Heart right ventricle (tissue), 16 donors: ENCODE data around the gene PPFIBP1. TPM values are rescaled to one million over a fixed set of nuclear protein-coding genes. Genes with fewer than 3 reads are reported as not detected.
"Not testable (repeated sequence)": the region's sequence is repeated elsewhere in the genome, so short reads cannot be mapped to it uniquely, and the experiment has no call there.

Experiments used
- ATAC-seq, 8 donors: fragments of 200-7000 bp; cut with Tn5 transposase; one replicate each; pipeline ENCODE4 v1.9.1; 2020; ENCODE audit warnings: mild to moderate bottlenecking in 8 of 8, moderate library complexity in 8 of 8, moderate number of reproducible peaks in 1 of 8
- DNase-seq, 2 donors: peaks; one replicate each; pipeline ENCODE4 v3.0.0-alpha.2; 2020
- H3K27ac ChIP-seq, 10 donors: fragments of 200-600 bp; sonication (generic) in 2 of 10; one replicate each; pipeline versions ENCODE4 v1.5.0 to v1.8.0; 2020 to 2022; ENCODE audit warnings: mild to moderate bottlenecking in 3 of 10
- H3K27me3 ChIP-seq, 7 donors: fragments of 200-600 bp; one replicate each; pipeline ENCODE4 v1.8.0; 2021 to 2022; ENCODE audit warnings: mild to moderate bottlenecking in 2 of 7
- H3K36me3 ChIP-seq, 9 donors: fragments of 200-600 bp; sonication (generic) in 1 of 9; one replicate each; pipeline versions ENCODE4 v1.5.0 to v1.8.0; 2020 to 2022; ENCODE audit warnings: mild to moderate bottlenecking in 2 of 9
- H3K4me1 ChIP-seq, 9 donors: fragments of 200-600 bp; sonication (generic) in 1 of 9; one replicate each; pipeline versions ENCODE4 v1.5.0 to v1.8.0; 2020 to 2022; ENCODE audit warnings: mild to moderate bottlenecking in 4 of 9
- H3K4me3 ChIP-seq, 10 donors: fragments of 200-600 bp; sonication (generic) in 2 of 10; one replicate each; pipeline versions ENCODE4 v1.5.0 to v1.8.0; 2020 to 2022; ENCODE audit warnings: mild to moderate bottlenecking in 7 of 10, moderate library complexity in 2 of 10
- H3K9me3 ChIP-seq, 11 donors: fragments of 200-600 bp in 10 of 11; sonication (generic) in 2 of 11; one replicate each; pipeline versions ENCODE4 v1.5.0 to v1.8.0; 2013 to 2022; ENCODE audit warnings: mild to moderate bottlenecking in 2 of 11, control low read depth in 1 of 11, moderate library complexity in 1 of 11
- WGBS, 2 donors: extraction: QIAGEN DNeasy Blood & Tissue Kit; methylation state at CpG; one replicate each; pipeline ENCODE4 v1.1.7; 2013; ENCODE audit warnings: inconsistent platforms in 1 of 2; 5-methylcytosine and 5-hydroxymethylcytosine counted together
- intact Hi-C, 10 donors: fragments of 100-400 bp; cut with DNase I; formaldehyde crosslinking; loops; one replicate each; pipeline versions ENCODE4 v1.11.1 to v1.14.2; 2022
- polyA plus RNA-seq, 2 donors: library from polyadenylated mRNA; stranded (reverse); fragments of 200-250 nt; gene quantifications; one replicate each; pipeline ENCODE4 v1.2.3, GENCODE V29; 2013
- total RNA-seq, 10 donors: library from RNA; stranded (reverse); fragmentation: NEBNext Ultra II Directional in 3 of 10; extraction: Animal tissue kit (Norgen Biotek cat#: 25700) in 3 of 10; gene quantifications; one replicate each; pipeline versions ENCODE4 v1.2.1 to v1.2.4, GENCODE V29; 2021 to 2023
- TF ChIP-seq, protein P1 (sequence below), 9 donors: fragments of 200-600 bp; sonication (generic) in 2 of 9; IDR thresholded peaks; one replicate each; pipeline versions ENCODE4 v1.5.0 to v1.8.0; 2021 to 2022; ENCODE audit warnings: antibody characterized with exemption in 9 of 9, mild to moderate bottlenecking in 5 of 9, moderate library complexity in 1 of 9
- donor health status: Arrhythmogenic right ventricular cardiomyopathy.
- donor health status: ischemic (EF 13 %, LVEDD 7.1; RV severe dilation, severe dysfunction).
- donor health status: healthy with polysubstance abuse.
- donor health status: DM: no; HTN: yes; CAD: no.
- donor health status: DM: no; HTN: no; CAD: no.
- donor health status: ischemic (EF 25% LVEDD 6.9; RV normal size, moderate dysfunction).
- donor health status: ischemic (EF 25% LVEDD 5.7; RV mildly dilated, moderate dysfunction).
- donor health status: healthy.
- donor health status: DM: yes; HTN: yes; CAD: no.
- donor health status: Ischemic cardiomyopathy.
- donor health status: ischemic (EF 35%, LVEDD 5.7; RV mildly dilated, moderate dysfunction).
- donor health status: nonischemic (EF 11% LVEDD 7.7; RV severe dilation, severe dysfunction).
- donor health status: DM: yes; HTN: yes; CAD: no.
- donor health status: PGD.
- donor health status: ischemic (EF 29% LVEDD 5.4; RV normal size, mild dysfunction).
- donor health status: nonischemic (EF 23%, LVEDD 6.1; RV moderate dilation, normal function).

PPFIBP1 gene
- total and polyA plus RNA-seq, 12 donors = 22.9 to 450 (median 314) TPM

DNA sequence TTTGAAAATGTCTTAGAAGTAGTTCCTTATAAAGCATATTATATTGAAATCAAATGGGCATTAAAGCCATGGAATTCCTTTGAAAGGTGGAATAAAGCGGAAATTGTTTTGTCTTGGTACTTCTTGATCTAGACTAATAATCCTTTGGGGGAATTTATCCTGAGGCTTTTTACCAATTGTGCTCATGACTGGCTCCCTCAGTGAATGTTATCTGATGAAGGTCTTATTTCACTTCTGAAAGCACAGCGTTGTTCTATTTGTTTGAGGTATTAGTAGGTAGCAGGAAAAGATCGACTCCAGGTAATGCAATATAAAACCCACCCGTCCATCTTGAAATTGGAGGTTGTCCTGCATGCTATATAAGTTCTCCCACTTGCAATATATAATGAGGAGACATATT is 64.8 kb downstream of the PPFIBP1 start:
- H3K27me3 ChIP-seq = no peaks in the 10 kb centered on the region
- H3K9me3 ChIP-seq = no peaks in the 10 kb centered on the region
- no peak for DNase-seq
- no peaks in the 10 kb centered on the region for H3K36me3 ChIP-seq
- no peak overlapping the region for H3K4me3 ChIP-seq
- TF ChIP-seq, protein P1, sequence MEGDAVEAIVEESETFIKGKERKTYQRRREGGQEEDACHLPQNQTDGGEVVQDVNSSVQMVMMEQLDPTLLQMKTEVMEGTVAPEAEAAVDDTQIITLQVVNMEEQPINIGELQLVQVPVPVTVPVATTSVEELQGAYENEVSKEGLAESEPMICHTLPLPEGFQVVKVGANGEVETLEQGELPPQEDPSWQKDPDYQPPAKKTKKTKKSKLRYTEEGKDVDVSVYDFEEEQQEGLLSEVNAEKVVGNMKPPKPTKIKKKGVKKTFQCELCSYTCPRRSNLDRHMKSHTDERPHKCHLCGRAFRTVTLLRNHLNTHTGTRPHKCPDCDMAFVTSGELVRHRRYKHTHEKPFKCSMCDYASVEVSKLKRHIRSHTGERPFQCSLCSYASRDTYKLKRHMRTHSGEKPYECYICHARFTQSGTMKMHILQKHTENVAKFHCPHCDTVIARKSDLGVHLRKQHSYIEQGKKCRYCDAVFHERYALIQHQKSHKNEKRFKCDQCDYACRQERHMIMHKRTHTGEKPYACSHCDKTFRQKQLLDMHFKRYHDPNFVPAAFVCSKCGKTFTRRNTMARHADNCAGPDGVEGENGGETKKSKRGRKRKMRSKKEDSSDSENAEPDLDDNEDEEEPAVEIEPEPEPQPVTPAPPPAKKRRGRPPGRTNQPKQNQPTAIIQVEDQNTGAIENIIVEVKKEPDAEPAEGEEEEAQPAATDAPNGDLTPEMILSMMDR (IDR thresholded peaks at IDR 0.05) = no peak
- H3K4me1 ChIP-seq = peaks cover 28 to 88% (median 72%) of the 10 kb centered on the region in 9 donors
- intact Hi-C loops = loop anchor here in 2 of 10 donors (5.0 to 10.0 kb wide), 2 partner anchors 36 to 54 kb away; no protein-coding TSS in a partner anchor
- peak overlapping the region in 2 of 10 donors; percentile 10 to 17 for H3K27ac ChIP-seq
- WGBS, 2 donors = 81 to 89% methylated on average over 4 of the region's 4 CpGs
- no peak for ATAC-seq

DNA sequence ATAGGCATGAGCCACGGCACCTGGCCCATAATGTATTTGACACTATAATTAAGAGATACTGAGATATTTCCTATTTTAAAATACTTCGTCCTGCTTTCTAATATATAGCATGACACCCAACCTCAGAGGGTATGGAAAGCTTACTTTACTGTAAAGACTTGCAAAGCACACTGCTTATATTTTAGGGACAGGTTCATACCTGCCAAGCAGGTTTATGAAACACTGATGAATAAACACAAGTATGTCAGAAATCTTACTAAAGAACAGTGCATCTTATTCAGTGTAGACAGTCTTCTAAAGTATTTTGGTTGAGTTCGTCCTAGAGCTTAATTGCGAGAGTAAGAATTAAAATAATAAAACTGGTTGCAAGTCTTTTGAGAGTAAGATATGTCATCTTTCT is 65.4 kb downstream of the PPFIBP1 start:
- WGBS, 2 donors = 91 to 95% methylated on average over 4 of the region's 4 CpGs
- Histone ChIP-seq H3K36me3 (no peaks in the 10 kb centered on the region), H3K27ac (no peak overlapping the region), H3K9me3 (no peaks in the 10 kb centered on the region), H3K27me3 (no peaks in the 10 kb centered on the region), H3K4me1 (peaks cover 21 to 85% (median 66%) of the 10 kb centered on the region in 9 donors), H3K4me3 (no peak overlapping the region)
- intact Hi-C loops = loop anchor here in 2 of 10 donors (5.0 to 10.0 kb wide), 2 partner anchors 37 to 55 kb away; no protein-coding TSS in a partner anchor
- TF ChIP-seq, protein P1 (IDR thresholded peaks at IDR 0.05) = no peak
- ATAC-seq (no peak), DNase-seq (no peak)

DNA sequence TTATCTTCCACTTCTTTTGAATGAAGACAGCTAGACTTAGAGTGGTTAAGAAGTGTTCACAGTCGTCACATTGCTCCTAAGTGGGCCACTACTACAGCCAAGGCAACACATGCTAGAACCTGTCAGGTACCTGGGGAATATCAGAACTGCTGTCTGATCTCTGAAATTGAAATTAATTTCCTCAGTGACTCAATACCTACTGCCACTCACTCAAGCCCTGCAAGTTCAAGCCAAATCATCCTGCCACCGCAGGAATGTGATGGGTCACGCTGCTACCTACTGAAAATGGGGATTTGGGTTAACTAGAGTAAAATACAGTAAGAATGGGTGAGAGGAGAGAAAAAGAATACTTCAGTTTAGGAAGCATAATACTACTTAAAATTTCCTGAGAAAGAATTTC is 67.7 kb downstream of the PPFIBP1 start:
- intact Hi-C loops, H3K36me3 ChIP-seq, H3K4me3 ChIP-seq, H3K9me3 ChIP-seq, H3K27me3 ChIP-seq, DNase-seq, ATAC-seq: not testable (repeated sequence)
- Histone ChIP-seq H3K4me1 (peaks cover 21 to 85% (median 57%) of the 10 kb centered on the region in 9 donors), H3K27ac (peak overlapping the region in 6 of 10 donors; percentile 34 to 72 (median 54))
- 76 to 91% methylated on average over 3 of the region's 3 CpGs for WGBS, 2 donors

DNA sequence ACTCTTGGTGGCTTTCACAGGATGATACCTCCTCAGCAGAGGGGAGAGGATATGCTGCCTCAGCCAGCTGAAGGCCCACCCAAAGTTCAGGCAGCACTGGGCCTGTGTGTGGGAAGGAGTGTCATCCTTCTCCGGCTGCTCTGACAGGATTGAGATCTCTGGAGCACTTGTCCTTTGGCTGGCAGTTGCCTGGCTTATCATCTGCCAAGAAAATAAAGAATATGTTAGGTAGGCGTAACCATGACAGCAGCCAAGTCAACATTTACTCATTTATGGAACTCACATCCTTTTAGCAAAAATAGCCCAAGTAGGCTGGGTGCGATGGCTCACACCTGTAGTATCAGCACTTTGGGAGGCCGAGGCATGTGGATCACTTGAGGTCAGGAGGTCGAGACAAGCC is 68.5 kb downstream of the PPFIBP1 start:
- intact Hi-C loops = no loop called here
- WGBS, 2 donors = 26 to 28% methylated on average over 5 of the region's 5 CpGs
- H3K36me3 ChIP-seq = peaks cover 0 to 8% (median 0%) of the 10 kb centered on the region in 9 donors
- no peak overlapping the region for H3K4me3 ChIP-seq
- peak in 1 of 2 donors; percentile 68 for DNase-seq
- no peaks in the 10 kb centered on the region for H3K27me3 ChIP-seq
- peak overlapping the region in 9 of 10 donors; percentile 16 to 72 (median 52) for H3K27ac ChIP-seq
- H3K4me1 ChIP-seq = peaks cover 21 to 84% (median 57%) of the 10 kb centered on the region in 9 donors
- TF ChIP-seq, protein P1 (IDR thresholded peaks at IDR 0.05) = no peak
- ATAC-seq = peak; percentile 18 to 83 (median 64)
- no peaks in the 10 kb centered on the region for H3K9me3 ChIP-seq

DNA sequence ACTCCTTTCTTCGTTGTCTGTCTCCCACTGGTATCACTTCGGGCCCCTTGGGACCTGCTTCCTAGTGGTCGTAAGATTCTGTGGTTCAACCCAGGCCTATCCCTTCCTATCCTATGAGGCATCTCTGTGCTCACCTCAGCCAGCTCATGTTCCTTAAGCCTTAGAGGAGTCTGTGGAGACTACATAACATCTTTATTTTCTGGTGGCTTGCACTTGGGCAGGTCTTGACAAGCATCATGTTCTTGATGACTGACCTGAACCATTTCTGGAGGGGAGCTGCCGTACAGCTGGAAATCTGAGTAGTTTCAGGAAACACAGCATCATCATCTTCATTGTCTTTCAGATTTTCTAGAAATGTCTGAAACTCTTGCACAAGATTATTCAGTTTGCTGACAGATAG is 69.3 kb downstream of the PPFIBP1 start:
- ATAC-seq = peak in 2 of 8 donors; percentile 5 to 18
- DNase-seq = no peak
- no peaks in the 10 kb centered on the region for H3K9me3 ChIP-seq
- peaks cover 0 to 8% (median 0%) of the 10 kb centered on the region in 9 donors for H3K36me3 ChIP-seq
- 77 to 83% methylated on average over 4 of the region's 4 CpGs for WGBS, 2 donors
- TF ChIP-seq, protein P1 (IDR thresholded peaks at IDR 0.05) = no peak
- no peak overlapping the region for H3K4me3 ChIP-seq
- intact Hi-C loops = no loop called here
- peaks cover 19 to 82% (median 50%) of the 10 kb centered on the region in 9 donors for H3K4me1 ChIP-seq
- peak overlapping the region in 7 of 10 donors; percentile 16 to 72 (median 52) for H3K27ac ChIP-seq
- no peaks in the 10 kb centered on the region for H3K27me3 ChIP-seq
